Measurements from ENCODE around the gene HDAC7.
"Not testable (repeated sequence)": the region's sequence is repeated elsewhere in the genome, so short reads cannot be mapped to it uniquely, and the experiment has no call there.

HDAC7 gene

GRCh38 chr12:47848853-47849252 lies 29.1 kb upstream of the HDAC7 start:
- DNase-seq, result no peak

GRCh38 chr12:47846294-47846996 lies 26.7 kb upstream of the HDAC7 start:
- peak; percentile 42 for DNase-seq

GRCh38 chr12:47845081-47845480 lies 25.4 kb upstream of the HDAC7 start:
- DNase-seq, result no peak

GRCh38 chr12:47844264-47845019 lies 24.7 kb upstream of the HDAC7 start:
- DNase-seq, result peak; percentile 34

GRCh38 chr12:47843226-47843980 lies 23.7 kb upstream of the HDAC7 start:
- DNase-seq, result no peak

- not testable (repeated sequence) for DNase-seq
Measured at GRCh38 chr12:47842543-47842942, 22.8 kb upstream of the HDAC7 start.

- no peak for DNase-seq
Measured at GRCh38 chr12:47841910-47842309, 22.2 kb upstream of the HDAC7 start.

GRCh38 chr12:47841501-47841900 lies 21.8 kb upstream of the HDAC7 start:
- DNase-seq, result no peak

GRCh38 chr12:47840571-47840970 lies 20.9 kb upstream of the HDAC7 start:
- no peak for DNase-seq

- no peak for DNase-seq
Measured at GRCh38 chr12:47839214-47839876, 19.6 kb upstream of the HDAC7 start.

GRCh38 chr12:47838286-47838931 lies 18.7 kb upstream of the HDAC7 start:
- DNase-seq, result no peak

GRCh38 chr12:47837190-47838171 lies 17.8 kb upstream of the HDAC7 start:
- DNase-seq, result peak; percentile 56

GRCh38 chr12:47835831-47836155 lies 16.1 kb upstream of the HDAC7 start:
- no peak for DNase-seq

- DNase-seq, result no peak
Measured at GRCh38 chr12:47835006-47835830, 15.5 kb upstream of the HDAC7 start.

- DNase-seq, result no peak
Measured at GRCh38 chr12:47834199-47834903, 14.6 kb upstream of the HDAC7 start.

- DNase-seq, result no peak
Measured at GRCh38 chr12:47833591-47834012, 13.9 kb upstream of the HDAC7 start.

- DNase-seq, result no peak
Measured at GRCh38 chr12:47832263-47832933, 12.7 kb upstream of the HDAC7 start.

- no peak for DNase-seq
Measured at GRCh38 chr12:47829584-47829983, 9.9 kb upstream of the HDAC7 start.

- no peak for DNase-seq
Measured at GRCh38 chr12:47828976-47829482, 9.3 kb upstream of the HDAC7 start.

All from DMS79 treated with DMSO at 0.1 percent for 48 hours (cell line).